Measurements from ENCODE around the gene TMEM260.

DNA sequence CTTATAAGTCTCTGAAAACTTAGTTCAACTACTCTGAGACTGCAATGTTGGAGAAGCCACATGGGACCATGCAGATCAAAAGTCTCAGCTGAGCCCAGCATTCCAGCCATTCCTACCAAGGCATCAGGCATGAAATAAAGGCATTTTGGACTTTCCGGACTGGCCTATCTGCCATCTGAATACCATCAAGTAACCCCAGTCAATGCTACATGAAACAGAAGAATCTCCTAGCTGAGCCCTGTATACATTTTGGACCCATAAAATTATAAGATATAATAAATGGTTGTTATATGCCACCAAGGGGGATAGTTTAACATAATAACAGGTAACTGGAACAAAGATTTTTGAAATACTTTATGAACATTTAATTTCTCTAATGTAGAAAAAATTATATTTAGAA, 9.3 kb upstream of the TMEM260 start:
- TF ChIP-seq EZH2 (IDR thresholded peaks at IDR 0.05; ENCODE audit: low read length, missing control alignments), result no peak
- TF ChIP-seq, protein P1, sequence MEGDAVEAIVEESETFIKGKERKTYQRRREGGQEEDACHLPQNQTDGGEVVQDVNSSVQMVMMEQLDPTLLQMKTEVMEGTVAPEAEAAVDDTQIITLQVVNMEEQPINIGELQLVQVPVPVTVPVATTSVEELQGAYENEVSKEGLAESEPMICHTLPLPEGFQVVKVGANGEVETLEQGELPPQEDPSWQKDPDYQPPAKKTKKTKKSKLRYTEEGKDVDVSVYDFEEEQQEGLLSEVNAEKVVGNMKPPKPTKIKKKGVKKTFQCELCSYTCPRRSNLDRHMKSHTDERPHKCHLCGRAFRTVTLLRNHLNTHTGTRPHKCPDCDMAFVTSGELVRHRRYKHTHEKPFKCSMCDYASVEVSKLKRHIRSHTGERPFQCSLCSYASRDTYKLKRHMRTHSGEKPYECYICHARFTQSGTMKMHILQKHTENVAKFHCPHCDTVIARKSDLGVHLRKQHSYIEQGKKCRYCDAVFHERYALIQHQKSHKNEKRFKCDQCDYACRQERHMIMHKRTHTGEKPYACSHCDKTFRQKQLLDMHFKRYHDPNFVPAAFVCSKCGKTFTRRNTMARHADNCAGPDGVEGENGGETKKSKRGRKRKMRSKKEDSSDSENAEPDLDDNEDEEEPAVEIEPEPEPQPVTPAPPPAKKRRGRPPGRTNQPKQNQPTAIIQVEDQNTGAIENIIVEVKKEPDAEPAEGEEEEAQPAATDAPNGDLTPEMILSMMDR (conservative IDR thresholded peaks at IDR 0.05 in 1 of 2, IDR thresholded peaks at IDR 0.05 in 1 of 2; ENCODE audit: low read depth in 1 of 2, low read length in 2 of 2), result no peak
